Activated CD8-positive, alpha-beta memory T cell treated with anti-CD3 and anti-CD28 coated beads for 48 hours (primary cell): Measurements from ENCODE around the gene TEX2.
A peak's percentile ranks its signal among the peaks of the same experiment; 100 is the strongest.

Experiments used
- DNase-seq, 3 experiments: peaks; one replicate each; pipeline ENCODE4 v3.0.0-alpha.2; 2020; ENCODE audit warnings: low read depth in 2 of 3, low spot score in 2 of 3

The TEX2 gene

DNA sequence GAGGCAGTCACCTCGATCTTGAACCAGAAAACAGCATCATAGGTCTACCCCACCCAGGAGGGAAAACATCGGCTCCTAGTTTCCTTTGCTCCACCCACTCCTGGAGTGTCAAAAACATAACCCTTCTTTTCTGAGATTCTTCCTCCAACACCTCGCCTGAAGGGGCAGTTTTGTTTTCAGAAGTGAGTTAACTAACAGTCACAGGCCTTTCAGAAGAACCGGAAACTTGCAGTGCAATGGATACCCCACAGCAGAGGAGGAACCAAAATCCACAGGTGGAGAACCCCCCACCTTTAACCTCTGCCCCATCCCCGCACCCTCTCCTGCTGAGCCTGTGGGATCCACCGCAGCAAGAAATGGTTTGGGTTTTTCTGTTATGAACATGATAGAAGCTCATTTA is 7.8 kb upstream of the TEX2 start:
- DNase-seq, result no peak

DNA sequence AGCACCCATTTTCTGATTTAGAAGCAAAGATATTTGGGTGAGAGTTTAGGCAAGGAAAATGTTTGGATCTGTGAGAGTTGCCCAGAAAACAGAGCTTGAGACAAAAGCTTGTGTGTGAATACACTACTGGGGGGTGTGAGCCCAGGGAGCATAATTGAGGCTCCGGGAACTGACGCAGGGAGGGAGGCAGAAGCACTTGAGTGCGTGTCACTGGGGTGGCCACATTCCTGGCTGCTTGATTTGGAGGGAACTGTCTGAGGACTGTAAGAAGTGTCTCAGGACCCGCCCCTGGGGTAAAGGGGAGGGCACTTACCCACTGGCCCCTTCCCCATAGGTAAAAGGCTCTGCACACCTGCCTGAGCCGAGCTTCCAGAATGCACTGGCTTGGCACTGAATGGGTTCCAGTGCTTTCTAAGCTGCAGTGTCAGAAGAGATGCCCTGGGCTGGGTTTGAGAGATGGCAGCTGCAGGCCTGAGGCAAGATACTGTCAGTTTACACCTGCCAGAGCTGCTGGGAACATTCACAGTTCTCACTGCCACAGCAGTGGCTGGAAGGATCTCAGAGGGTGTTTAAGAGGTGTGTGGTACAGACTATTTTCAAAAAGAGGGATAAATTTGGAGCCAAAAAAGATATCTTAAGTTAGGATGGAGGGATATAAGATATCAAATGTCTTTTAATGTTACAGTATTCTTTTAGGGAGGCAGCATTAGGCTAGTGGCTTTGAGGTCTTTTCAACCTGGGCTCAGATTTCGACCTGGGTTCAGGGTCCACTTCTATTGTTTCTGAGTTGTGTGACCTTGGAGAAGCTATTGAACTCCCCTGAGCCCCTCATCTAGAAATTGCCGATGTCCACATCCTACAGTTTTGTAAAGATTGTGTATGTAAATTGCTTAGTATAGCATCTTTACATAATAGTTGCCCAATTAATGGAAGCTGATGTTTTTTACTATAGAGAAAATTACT is 6.9 kb upstream of the TEX2 start:
- DNase-seq, result no peak

DNA sequence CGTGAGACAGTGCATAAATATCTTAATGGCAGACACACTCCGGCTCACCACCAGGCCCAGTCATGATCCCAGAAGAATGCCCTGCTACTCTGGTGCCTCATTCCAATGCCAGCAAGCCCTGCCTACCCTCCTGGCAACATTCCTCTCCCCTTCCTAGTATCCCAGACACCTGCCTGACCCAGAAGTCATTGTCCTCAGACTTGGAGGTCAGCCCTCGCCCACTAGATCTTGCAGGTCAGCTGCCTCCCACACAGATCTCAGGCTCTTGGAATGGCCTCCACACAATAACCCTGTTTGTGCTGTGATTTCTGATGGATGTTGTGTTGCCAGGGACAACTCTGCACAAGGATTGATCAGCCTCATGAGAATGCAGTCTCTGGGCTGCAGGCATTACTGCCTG is 1.8 kb upstream of the TEX2 start:
- no peak for DNase-seq

DNA sequence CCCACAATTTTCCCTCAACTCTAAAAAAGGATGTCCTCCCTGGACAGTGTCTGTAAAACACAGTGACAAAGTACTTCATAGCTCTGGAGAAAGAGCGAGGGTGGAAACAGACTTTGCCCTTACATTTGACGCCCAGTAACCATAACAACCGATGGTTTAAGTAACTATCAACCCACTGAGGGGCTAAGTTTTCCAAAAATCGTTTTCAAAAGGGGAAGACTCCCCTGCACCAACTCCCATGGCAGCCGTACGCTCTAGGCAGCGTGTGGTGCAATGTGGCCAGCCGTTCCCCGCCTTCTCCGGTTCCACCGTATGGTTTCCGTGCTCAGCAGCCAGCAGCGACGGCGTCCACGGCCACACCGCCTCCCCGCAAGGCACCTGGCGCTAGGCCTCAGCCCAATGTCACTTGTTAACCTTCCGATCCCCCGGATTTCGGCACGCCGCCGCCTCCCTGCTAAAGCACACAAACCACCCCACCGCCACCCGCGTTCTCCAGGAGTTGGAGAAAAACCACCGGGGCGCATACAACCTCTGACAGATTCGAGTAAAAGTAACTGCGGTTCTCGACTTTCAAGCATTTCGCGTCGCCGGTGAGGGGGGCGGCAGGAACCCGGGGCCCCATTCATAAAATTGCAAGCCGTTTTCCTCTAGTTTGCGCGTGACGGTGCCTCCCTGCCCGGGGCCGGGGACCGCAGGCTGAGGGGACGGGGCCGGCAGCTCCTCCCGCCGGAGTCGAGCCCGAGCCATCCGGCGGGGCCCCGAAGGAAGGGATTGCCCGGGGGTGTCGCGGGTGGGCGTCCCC is 661 bp downstream of the TEX2 start:
- DNase-seq, result peak; percentile 35 to 38 (median 37)

DNA sequence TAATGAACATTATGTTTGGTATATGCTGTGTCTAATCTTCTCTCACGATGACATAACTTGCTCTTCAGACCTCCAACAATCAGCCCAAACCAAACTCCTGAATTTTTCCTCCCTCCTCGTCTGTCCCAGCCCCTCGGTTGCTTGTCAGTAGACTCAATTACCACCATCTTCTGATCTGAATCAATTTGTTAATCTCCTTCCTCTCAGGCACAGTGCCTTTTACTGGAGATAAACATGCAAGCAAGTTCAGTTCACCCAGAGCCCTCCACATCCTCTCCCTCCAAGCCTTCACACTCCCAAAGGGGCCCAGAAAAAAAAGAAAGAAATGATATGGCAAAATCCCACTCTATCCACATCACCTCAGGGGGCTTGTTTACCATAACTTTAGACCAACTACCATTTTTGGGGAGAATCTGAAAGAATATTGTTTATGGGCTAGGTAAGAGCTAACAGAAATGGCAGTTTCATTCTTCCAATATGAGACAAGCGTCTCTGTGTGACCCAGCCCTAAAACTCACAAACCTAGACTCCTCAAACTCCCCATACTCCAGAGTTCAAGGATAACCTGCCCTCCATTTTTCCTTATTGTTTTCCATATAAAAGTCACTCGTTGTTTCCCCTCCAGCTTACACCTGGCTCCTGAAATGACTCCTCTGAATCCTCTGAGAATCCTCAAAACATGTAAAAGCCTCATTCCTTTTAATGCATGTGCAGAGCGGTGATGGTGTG is 1.5 kb downstream of the TEX2 start:
- DNase-seq, result no peak

DNA sequence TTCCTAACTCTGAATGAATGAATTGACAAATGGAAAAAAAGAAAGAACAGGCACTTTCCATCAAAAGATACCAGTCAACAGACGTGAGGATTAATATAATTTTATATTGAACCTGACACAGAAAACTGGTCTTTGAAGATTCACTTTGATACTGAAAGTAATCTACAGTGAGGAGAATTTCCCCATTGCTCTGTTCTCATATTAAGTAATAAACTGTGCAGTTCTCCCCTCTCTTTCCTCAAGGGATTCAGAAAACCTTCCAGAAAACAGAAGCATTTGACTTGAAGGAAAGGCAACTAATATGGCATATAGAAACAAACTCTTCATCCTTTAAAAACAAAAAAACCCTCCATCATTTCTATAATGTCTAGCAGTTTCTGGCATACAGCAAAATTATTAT is 2.2 kb downstream of the TEX2 start:
- no peak for DNase-seq

DNA sequence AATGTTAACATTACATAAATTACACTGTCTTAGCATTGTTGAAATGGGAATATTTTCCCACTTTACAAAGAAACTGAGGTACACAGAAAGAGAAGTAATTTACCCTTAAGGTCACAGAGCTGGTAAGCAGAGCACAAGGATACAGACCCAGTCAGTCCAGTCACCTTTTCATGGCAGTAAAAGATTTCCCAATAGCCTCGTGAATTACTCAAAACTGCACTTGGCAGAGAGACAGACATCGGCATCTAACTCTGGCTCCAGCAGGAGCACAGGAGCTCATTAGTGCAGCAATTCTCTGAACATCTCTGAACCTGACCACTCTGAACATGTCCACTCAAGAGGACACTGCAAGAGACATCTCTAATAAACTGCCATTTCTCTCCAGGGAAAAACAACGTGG is 3.1 kb downstream of the TEX2 start:
- no peak for DNase-seq

DNA sequence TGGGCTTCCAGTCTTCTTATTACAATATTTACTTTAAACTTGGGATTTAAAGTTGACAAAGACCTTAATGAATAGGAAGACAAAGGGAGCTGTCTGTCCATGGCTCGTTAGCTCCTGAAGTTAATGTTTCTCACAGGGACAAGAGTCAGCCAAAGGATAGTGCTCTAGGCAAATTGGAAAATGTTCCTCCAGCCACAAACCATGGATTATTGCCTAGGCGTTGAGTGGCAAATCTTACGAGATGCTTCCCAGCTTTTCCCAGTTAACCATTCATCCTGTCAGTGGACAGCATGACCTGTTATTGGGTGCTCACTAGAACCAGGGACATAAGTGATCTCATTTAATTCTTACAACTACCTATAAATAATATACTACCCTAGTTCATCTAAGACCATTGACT is 3.6 kb downstream of the TEX2 start:
- no peak for DNase-seq

DNA sequence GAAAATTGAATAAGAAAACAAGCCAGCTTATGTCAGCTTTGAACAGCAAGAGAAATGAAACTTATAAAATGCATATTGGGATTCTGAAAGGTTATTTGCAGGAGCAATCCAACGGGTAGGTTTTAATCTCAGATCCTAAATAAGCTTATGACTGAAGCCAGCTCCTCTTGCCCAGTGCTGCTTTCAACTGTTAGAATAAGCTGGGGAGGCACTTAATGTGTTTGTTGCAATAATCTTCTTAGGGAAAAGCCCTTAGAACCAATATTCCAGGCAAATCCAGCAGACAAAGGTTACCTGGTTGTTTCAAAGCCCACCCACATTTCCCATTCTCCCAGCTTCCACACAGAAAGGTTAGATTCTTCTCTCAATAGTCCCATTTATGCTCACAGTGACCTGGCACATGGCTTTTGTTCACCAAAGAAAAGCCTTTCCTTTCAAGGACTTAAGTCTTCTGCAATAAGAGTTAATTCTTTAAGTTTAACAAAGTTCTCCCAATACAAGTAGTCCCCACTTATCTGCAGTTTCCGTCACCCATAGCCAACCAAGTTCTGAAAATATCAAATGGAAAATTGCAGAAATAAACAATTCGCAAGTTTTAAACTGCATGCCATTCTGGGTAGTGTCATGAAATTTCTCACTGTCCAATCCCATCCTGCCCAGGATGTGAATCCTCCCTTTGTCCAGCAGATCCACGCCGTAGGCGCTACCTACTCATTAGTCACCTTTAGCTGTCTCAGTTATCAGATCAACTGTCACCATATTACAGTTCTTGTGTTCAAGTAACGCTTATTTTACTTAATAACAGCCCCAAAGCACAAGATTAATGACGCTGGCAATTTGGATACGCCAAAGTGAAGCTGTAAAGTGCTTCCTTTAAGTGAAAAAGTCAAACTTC is 5.9 kb downstream of the TEX2 start:
- no peak for DNase-seq

DNA sequence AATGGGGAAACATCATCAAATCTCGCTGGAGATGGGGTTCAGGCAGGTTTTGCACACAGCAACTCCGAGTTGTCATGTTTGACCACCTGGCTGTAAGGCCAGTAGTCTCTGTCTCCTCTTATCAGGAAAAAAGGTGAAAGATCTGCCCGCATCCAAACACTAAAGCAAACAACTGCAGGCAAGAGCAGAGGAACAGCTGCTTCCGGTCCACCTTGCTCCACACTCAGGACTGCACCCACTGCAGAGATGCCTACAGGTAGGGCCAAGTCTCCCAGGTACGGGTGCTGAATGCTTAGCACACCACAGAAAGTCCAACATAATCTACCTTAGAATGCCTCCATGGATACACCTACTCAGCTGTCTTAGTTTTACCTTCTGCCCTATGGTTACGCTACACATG is 7.3 kb downstream of the TEX2 start:
- no peak for DNase-seq

DNA sequence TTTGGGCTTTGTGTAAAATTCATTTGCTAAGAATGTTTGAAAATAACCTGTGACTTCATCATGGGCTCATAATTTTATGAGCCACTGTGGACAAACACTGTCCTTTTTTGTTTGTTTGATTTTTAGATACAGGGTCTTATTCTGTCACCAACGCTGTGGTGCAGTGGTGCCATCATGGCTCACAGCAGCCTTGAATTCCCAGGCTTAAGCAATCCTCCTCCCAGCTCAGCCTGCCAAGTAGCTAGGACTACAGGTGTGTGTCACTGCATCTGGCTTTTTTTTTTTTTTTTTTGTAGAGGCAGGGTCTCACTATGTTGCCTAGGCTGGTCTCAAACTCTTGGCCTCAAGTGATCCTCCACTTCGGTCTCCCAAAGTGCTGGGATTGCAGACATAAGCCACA is 8.3 kb downstream of the TEX2 start:
- DNase-seq, result no peak

DNA sequence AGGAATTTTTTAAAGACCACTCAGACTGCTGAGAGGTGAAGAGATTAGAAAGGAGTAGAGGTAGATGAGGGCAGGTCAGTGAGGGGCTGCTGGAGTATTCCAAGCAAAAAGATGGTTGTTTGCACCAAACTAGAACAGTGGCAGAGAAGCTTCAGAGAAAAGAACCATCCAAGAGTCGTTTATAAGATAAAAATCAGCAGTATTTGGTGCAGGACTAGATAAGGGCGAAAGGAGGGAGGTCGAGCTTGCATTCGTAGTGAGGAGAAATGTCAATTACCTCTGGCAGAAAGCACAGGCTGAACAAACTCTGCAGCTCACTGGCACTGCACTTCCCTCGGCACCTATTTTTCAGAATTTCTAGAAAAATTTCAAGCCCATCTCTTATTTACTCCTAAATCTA is 9.6 kb downstream of the TEX2 start:
- no peak for DNase-seq

DNA sequence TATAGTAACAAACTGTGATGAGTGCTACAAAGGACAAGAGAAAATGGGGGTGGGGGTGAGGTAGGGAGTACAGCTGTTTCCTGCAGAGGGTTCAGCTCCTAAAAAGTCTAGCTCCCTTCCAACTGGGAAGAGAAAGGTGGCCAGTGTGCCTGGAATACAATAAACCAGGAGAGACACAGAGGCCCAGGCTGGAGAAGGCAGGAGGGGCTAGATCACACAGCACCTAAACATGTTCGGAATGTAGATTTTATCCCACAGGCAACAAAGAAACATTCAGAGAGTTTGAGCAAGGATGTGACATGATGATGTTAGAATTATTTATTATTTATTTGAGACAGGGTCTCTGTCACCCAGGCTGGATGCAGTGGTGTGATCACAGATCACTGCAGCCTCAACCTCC is 10.2 kb downstream of the TEX2 start:
- no peak for DNase-seq

DNA sequence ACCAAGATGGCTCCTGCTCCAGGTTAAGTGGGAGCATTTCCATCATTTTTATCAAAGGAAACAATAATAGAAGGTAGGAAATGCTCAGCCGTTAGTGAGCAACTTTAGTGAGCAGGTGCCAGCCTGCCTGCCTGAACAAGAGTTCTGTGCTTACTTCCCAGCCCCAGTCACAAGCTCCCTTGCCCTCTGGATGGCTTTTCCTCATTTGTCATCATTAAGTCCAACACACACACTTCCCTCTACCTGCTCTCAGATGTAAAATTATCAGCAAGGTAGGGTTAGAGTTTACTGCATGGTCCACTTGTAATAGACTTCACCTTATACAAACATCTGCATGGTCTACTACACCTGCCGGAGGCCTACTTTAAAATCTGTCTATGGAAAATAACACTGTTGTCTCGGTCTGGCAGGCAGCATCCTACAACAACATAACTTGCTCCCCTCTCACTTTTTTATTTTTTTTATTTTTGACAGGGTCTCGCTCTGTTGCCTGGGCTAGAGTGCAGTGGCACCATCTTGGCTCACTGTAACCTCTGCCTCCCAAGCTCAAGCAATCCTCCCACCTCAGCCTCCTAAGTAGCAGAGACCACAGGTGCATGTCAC is 12.7 kb downstream of the TEX2 start:
- DNase-seq, result no peak

DNA sequence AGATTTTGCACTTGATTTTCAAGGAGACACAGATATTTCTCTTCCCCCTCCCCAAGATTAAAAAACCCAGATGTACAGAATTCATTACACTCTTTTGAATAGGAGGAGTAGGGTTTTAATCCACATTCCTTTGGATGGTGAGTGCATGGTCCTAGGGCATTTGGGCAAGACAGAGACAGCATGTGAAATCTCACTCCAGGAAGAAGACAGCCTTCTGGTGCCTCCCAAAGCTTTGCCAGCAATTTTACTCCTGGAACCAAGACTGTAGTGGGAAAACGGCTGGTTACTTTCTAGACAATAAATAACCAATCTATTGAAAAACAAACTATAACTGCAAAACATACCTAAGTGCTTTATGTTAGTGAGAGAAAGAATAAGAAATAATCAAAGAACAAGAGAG is 15.2 kb downstream of the TEX2 start:
- DNase-seq, result no peak

DNA sequence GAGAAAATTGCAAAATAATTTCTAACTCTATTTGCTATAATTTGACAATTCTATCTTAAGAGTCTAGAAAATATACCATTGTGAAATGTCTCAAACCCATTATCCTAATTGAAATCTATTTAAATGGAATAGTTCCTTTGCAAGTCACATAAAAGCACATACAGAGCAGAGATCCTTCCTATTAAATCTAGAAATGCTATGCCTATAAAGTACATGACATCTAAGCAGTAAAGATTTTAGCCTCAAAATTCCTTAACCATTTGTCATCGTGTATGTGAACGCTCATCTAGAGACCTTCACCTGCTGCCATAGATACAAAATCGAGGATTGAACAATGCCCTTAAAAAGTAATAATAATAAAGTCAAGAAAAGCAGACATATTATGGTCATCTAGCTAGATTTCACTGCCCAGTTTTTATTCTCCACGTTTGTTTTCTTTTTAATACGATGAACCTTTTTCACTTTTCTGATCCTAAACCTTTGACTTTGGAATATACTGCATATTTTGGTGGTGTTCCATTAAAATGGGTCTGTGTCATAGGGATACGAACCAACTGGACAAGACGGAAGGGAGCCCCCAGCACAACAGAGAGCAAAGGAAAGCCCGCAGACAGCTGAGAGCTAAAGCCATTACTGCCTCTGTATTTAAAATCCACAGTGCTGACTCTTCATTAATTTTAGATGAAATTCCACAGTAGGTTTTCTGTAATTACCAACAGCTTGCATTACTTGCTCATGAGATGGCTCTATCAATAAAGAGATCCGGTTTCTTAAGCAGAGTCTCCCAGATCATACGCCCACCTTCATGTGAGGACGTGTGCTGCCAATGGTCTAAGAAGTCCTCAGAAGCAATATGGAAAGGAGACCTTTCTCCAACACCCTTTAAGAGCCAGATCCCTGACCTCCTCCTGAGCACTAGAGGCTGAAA is 17.6 kb downstream of the TEX2 start:
- no peak for DNase-seq

DNA sequence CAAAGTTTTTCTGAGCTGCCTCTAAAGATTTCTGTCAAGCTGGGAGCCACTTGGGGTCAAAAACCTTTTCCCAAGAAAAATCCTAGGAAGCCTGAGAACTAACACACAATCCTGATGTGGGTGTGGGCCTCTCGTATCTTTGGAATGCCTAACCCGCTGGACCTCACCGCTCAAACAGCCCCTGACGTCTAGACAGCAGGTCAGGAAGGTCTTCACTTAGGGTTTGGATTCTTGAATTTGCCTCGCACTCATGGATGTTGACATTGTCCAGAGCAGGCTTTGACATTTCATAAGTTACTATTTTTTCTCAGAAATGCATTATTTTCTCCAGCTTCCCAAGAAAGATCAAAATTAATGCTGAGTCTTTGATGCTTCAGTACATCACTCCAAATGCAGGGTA is 18.9 kb downstream of the TEX2 start:
- no peak for DNase-seq

DNA sequence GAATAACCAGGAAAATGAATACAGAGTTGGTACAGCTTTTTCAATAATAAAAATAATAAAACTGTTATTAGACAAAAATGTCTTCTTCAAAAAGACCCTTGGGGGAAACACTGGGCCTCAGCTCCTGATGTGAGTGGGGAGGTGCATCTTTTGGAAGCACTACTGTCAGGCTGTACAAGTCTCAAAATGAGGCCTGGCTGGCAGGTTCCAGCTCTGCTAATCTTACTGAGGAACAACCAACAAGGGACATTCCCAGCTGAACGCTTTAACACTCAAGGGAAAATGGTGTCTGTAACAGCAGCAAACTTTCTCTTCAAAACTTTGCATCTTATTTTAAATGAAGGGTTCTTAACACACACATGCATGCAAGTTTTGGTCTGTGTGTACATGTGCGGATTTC is 19.7 kb downstream of the TEX2 start:
- DNase-seq, result no peak

DNA sequence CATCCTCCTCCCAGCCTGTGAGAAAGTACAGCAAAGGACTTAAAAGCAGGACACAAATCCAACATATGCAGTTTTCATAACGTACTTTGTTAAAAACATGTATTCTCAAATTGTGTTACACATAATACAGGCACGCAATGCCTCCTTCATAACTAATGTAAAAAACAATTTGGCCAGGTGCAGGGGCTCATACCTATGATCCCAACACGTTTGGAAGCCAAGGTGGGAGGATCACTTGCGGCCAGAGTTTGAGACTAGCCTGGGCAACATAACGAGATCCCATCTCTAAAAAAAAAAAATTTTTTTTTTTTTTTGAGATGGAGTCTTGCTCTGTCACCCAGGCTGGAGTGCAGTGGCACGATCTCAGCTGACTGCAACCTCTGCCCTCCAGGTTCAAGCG is 20.4 kb downstream of the TEX2 start:
- DNase-seq, result no peak
